Globus pallidus (tissue), 1 donor: ENCODE data around the gene IBA57.
"Not testable (repeated sequence)": the region's sequence is repeated elsewhere in the genome, so short reads cannot be mapped to it uniquely, and the experiment has no call there.

Source experiments
- DNase-seq: peaks from one replicate; pipeline ENCODE4 v3.0.0-alpha.2; 2015; ENCODE audit warnings: low spot score

The IBA57 gene

GRCh38 chr1:228226141-228226874 lies 60.7 kb downstream of the IBA57 start:
- DNase-seq: no peak

GRCh38 chr1:228226956-228227791 lies 61.6 kb downstream of the IBA57 start:
- DNase-seq: no peak

GRCh38 chr1:228228147-228228546 lies 62.5 kb downstream of the IBA57 start:
- DNase-seq: not testable (repeated sequence)

GRCh38 chr1:228228601-228229074 lies 63.0 kb downstream of the IBA57 start:
- no peak for DNase-seq

- DNase-seq: no peak
Measured at GRCh38 chr1:228231189-228231588, 65.6 kb downstream of the IBA57 start.
